H1 (cell line): Measurements from ENCODE around the gene BCAS3. TPM values are rescaled to one million over a fixed set of nuclear protein-coding genes. Genes with fewer than 3 reads are reported as not detected.

ENCODE experiments used
- CTCF ChIA-PET: fragments of 300-600 bp; sonication (Branson Sonifier 250); formaldehyde crosslinking; loops from one replicate; lab custom pipeline; 2021; ENCODE audit not compliant: partially characterized antibody; lab: Charles Lee
- POLR2A ChIA-PET: fragments of 300-600 bp; sonication (Branson Sonifier 250); formaldehyde crosslinking; loops from one replicate; lab custom pipeline; 2021; ENCODE audit warnings: inconsistent platforms; ENCODE audit not compliant: partially characterized antibody; lab: Charles Lee
- DNase-seq, 2 experiments: peaks; one replicate each; pipeline versions ENCODE4 v3.0.0 to v3.0.0-alpha.2; 2010 to 2022; ENCODE audit warnings: low spot score in 2 of 2, low read depth in 1 of 2, mixed read lengths in 1 of 2
- FAIRE-seq: peaks from 2 replicates; lab custom pipeline; 2011; peaks lifted over from hg19 to GRCh38; lab: Jason Lieb, UNC
- H2AFZ ChIP-seq: 2 replicates; pipeline ENCODE4 v1.8.1; 2012; ENCODE audit warnings: low read length, inconsistent platforms
- H2AK5ac ChIP-seq: 2 replicates; pipeline ENCODE4 v1.6.1; 2013; ENCODE audit warnings: low read depth, low read length
- H2BK120ac ChIP-seq: replicated peaks from 2 replicates; pipeline ENCODE3; 2013; ENCODE audit warnings: low read depth, low read length, inconsistent platforms
- H2BK12ac ChIP-seq: 2 replicates; pipeline ENCODE4 v1.6.1; 2013; ENCODE audit warnings: low read depth, low read length
- H2BK15ac ChIP-seq: 2 replicates; pipeline ENCODE4 v1.6.1; 2013; ENCODE audit warnings: low read length
- H2BK20ac ChIP-seq: 2 replicates; pipeline ENCODE4 v1.6.1; 2013; ENCODE audit warnings: low read length
- H2BK5ac ChIP-seq: 2 replicates; pipeline ENCODE4 v1.6.1; 2013; ENCODE audit warnings: low read depth, low read length
- H3K14ac ChIP-seq: 2 replicates; pipeline ENCODE4 v1.6.1; 2013; ENCODE audit warnings: inconsistent platforms; ENCODE audit not compliant: insufficient read length
- H3K18ac ChIP-seq: 2 replicates; pipeline ENCODE4 v1.6.1; 2013; ENCODE audit warnings: low read length; ENCODE audit errors: extremely low read depth
- H3K23ac ChIP-seq: 2 replicates; pipeline ENCODE4 v1.6.1; 2013; ENCODE audit warnings: inconsistent platforms; ENCODE audit not compliant: insufficient read length
- H3K23me2 ChIP-seq: 2 replicates; pipeline ENCODE4 v1.6.1; 2013; ENCODE audit warnings: low read depth, low read length
- H3K27ac ChIP-seq: 2 replicates; pipeline ENCODE4 v1.6.1; 2011; ENCODE audit warnings: low read depth, low read length, inconsistent platforms
- H3K27me3 ChIP-seq, 4 experiments: replicated peaks in 1 of 4; 1 replicate in 1 of 4; 2 replicates in 3 of 4; pipeline versions ENCODE4 v1.6.1 to v1.8.1; 2011 to 2013; ENCODE audit warnings: low read length in 3 of 4, mild to moderate bottlenecking in 3 of 4, inconsistent platforms in 2 of 4, mixed read lengths in 2 of 4, moderate library complexity in 1 of 4; ENCODE audit not compliant: control insufficient read depth in 3 of 4, insufficient read depth in 3 of 4; ENCODE audit errors: extremely low read depth in 1 of 4
- H3K36me3 ChIP-seq, 4 experiments: 2 replicates each; pipeline versions ENCODE4 v1.6.1 to v1.8.1; 2011 to 2013; ENCODE audit warnings: mild to moderate bottlenecking in 4 of 4, low read length in 3 of 4, moderate library complexity in 2 of 4, control low read depth in 1 of 4, inconsistent platforms in 1 of 4; ENCODE audit not compliant: insufficient read depth in 4 of 4, control insufficient read depth in 2 of 4
- H3K4ac ChIP-seq: replicated peaks from 2 replicates; pipeline ENCODE3; 2013; ENCODE audit warnings: low read length, low read depth, mixed read lengths, inconsistent platforms; ENCODE audit not compliant: insufficient read length
- H3K4me1 ChIP-seq, 4 experiments: replicated peaks in 1 of 4; 1 replicate in 1 of 4; 2 replicates in 3 of 4; pipeline versions ENCODE4 v1.6.1 to v1.8.1; 2011 to 2013; ENCODE audit warnings: low read length in 3 of 4, inconsistent platforms in 2 of 4, mixed read lengths in 1 of 4; ENCODE audit not compliant: insufficient read depth in 4 of 4, control insufficient read depth in 3 of 4
- H3K4me2 ChIP-seq, 2 experiments: 2 replicates each; pipeline versions ENCODE4 v1.6.1 to v1.8.1; 2011 to 2013; ENCODE audit warnings: low read depth in 2 of 2, low read length in 2 of 2, control low read depth in 1 of 2, inconsistent platforms in 1 of 2, mild to moderate bottlenecking in 1 of 2; ENCODE audit not compliant: insufficient read depth in 1 of 2
- H3K4me3 ChIP-seq, 4 experiments: fragments of 200-600, 300-600 bp in 1 of 4; sonication (generic), shearing (Covaris generic), sonication (Bioruptor Twin) in 1 of 4; 2 replicates each; pipeline versions ENCODE4 v1.5.1 to v1.8.1; 2011 to 2016; ENCODE audit warnings: low read length in 4 of 4, low read depth in 3 of 4, control low read depth in 2 of 4, inconsistent platforms in 2 of 4, mild to moderate bottlenecking in 2 of 4, mixed read lengths in 1 of 4, moderate library complexity in 1 of 4; ENCODE audit not compliant: insufficient read depth in 2 of 4; ENCODE audit errors: extremely low read depth in 1 of 4
- H3K56ac ChIP-seq: replicated peaks from 2 replicates; pipeline ENCODE3; 2013; ENCODE audit warnings: low read depth, mild to moderate bottlenecking, mixed read lengths, low read length, inconsistent platforms; ENCODE audit not compliant: insufficient read length
- H3K79me1 ChIP-seq: 2 replicates; pipeline ENCODE4 v1.6.1; 2013; ENCODE audit warnings: low read depth, low read length, control low read depth
- H3K79me2 ChIP-seq, 2 experiments: 2 replicates each; pipeline versions ENCODE4 v1.6.1 to v1.8.1; 2012 to 2013; ENCODE audit warnings: low read length in 2 of 2, mild to moderate bottlenecking in 2 of 2, inconsistent platforms in 1 of 2; ENCODE audit not compliant: insufficient read depth in 2 of 2, control insufficient read depth in 1 of 2
- H3K9ac ChIP-seq, 4 experiments: replicated peaks in 1 of 4; 1 replicate in 1 of 4; 2 replicates in 3 of 4; pipeline versions ENCODE4 v1.6.1 to v1.8.1; 2011 to 2013; ENCODE audit warnings: low read depth in 3 of 4, low read length in 3 of 4, control low read depth in 2 of 4, mild to moderate bottlenecking in 2 of 4, moderate library complexity in 2 of 4, inconsistent platforms in 1 of 4; ENCODE audit errors: extremely low read depth in 1 of 4
- H3K9me3 ChIP-seq, 2 experiments: 2 replicates each; pipeline versions ENCODE4 v1.6.1 to v1.8.1; 2012 to 2013; ENCODE audit warnings: mild to moderate bottlenecking in 2 of 2, moderate library complexity in 2 of 2, control low read depth in 1 of 2, inconsistent platforms in 1 of 2, low read depth in 1 of 2, low read length in 1 of 2, mixed read lengths in 1 of 2; ENCODE audit not compliant: insufficient read depth in 2 of 2
- H4K20me1 ChIP-seq, 2 experiments: replicated peaks in 1 of 2; 2 replicates each; pipeline versions ENCODE3 to v1.8.1; 2011 to 2013; ENCODE audit warnings: inconsistent platforms in 2 of 2, low read length in 2 of 2, mild to moderate bottlenecking in 1 of 2; ENCODE audit not compliant: insufficient read depth in 2 of 2, control insufficient read depth in 1 of 2
- H4K5ac ChIP-seq: 2 replicates; pipeline ENCODE4 v1.6.1; 2013; ENCODE audit warnings: low read length, low read depth, mixed read lengths, inconsistent platforms; ENCODE audit not compliant: insufficient read length
- H4K8ac ChIP-seq: 2 replicates; pipeline ENCODE4 v1.8.0; 2013; ENCODE audit warnings: mild to moderate bottlenecking, moderate library complexity, low read length, inconsistent platforms; ENCODE audit not compliant: insufficient read depth; ENCODE audit errors: extremely low read depth
- H4K91ac ChIP-seq: replicated peaks from 2 replicates; pipeline ENCODE3; 2013; ENCODE audit warnings: low read length, mixed read lengths, inconsistent platforms; ENCODE audit not compliant: insufficient read length
- ATF2 ChIP-seq: IDR thresholded peaks from 2 replicates; pipeline ENCODE4 v1.6.1; 2012; ENCODE audit warnings: low read length, inconsistent platforms
- CEBPB ChIP-seq: IDR thresholded peaks from 2 replicates; pipeline ENCODE4 v1.6.1; 2012; ENCODE audit warnings: low read depth, low read length
- GABPA ChIP-seq: IDR thresholded peaks from 2 replicates; pipeline ENCODE4 v1.6.1; 2011; ENCODE audit warnings: mild to moderate bottlenecking, low read length, moderate library complexity, borderline replicate concordance; ENCODE audit not compliant: insufficient read depth
- GTF2F1 ChIP-seq: IDR thresholded peaks from 2 replicates; pipeline ENCODE4 v1.6.1; 2012; ENCODE audit warnings: low read depth, low read length, improper control_type of control experiment, borderline replicate concordance
- POU5F1 ChIP-seq: IDR thresholded peaks from 2 replicates; pipeline ENCODE4 v1.6.1; 2011; ENCODE audit warnings: low read depth, mild to moderate bottlenecking, low read length, moderate library complexity
- RAD21 ChIP-seq, 2 experiments: IDR thresholded peaks in 1 of 2; conservative IDR thresholded peaks in 1 of 2; 2 replicates each; pipeline ENCODE4 v1.6.1; 2011; ENCODE audit warnings: low read depth in 2 of 2, low read length in 2 of 2, improper control_type of control experiment in 1 of 2, inconsistent platforms in 1 of 2, mild to moderate bottlenecking in 1 of 2, moderate library complexity in 1 of 2
- SIRT6 ChIP-seq: IDR thresholded peaks from one replicate; pipeline ENCODE4 v1.7.1; 2012; ENCODE audit warnings: low read length, inconsistent platforms
- TBP ChIP-seq: IDR thresholded peaks from 2 replicates; pipeline ENCODE4 v1.6.1; 2011; ENCODE audit warnings: low read depth, low read length, improper control_type of control experiment
- YY1 ChIP-seq: IDR thresholded peaks from 2 replicates; pipeline ENCODE4 v1.6.1; 2011; ENCODE audit warnings: low read depth, mild to moderate bottlenecking, low read length
- WGBS, 2 experiments: shearing (Covaris generic) in 1 of 2; methylation state at CpG; one replicate each; pipeline versions ENCODE4 v1.1.6 to v1.1.7; 2013 to 2015; ENCODE audit warnings: low lambda C conversion rate in 2 of 2, mixed read lengths in 2 of 2, inconsistent platforms in 1 of 2, low coverage in 1 of 2, missing lambda C conversion rate in 1 of 2; ENCODE audit not compliant: insufficient replicate concordance in 2 of 2, insufficient coverage in 1 of 2, insufficient read length in 1 of 2; ENCODE audit errors: extremely low coverage in 1 of 2, missing lambda C conversion rate in 1 of 2; 5-methylcytosine and 5-hydroxymethylcytosine counted together
- polyA plus RNA-seq, 7 experiments: library from polyadenylated mRNA; depleted of rRNA in 3 of 7; stranded (reverse) in 5 of 7; unstranded in 2 of 7; fragments of >200 nt in 5 of 7; fragments of 200-250 nt in 2 of 7; gene quantifications; 1 replicate in 5 of 7; 2 replicates in 1 of 7; 4 replicates in 1 of 7; pipeline versions ENCODE4 v1.2.1 to v1.2.3, GENCODE V29; 2011 to 2013; ENCODE audit warnings: missing spikeins in 2 of 7, mixed read lengths in 2 of 7
- total RNA-seq: library from RNA; stranded (reverse); fragmentation: NEBNext Ultra II Directional; extraction: Animal tissue kit (Norgen Biotek cat#: 25700); gene quantifications from 2 replicates; pipeline ENCODE4 v1.2.1, GENCODE V29; 2021
- TF ChIP-seq, protein P1 (sequence below): IDR thresholded peaks from 2 replicates; pipeline ENCODE4 v1.6.1; 2012; ENCODE audit warnings: inconsistent platforms

BCAS3 gene
- total and polyA plus RNA-seq, 2 of the 8 experiments (the other 6 are each of a cell fraction or from before 2014, with no cell fraction given), result 9.9 to 13.3 TPM

GRCh38 chr17:60802377-60802776 lies 124.7 kb downstream of the BCAS3 start:
- no peak overlapping the region for H4K8ac ChIP-seq
- H3K36me3 ChIP-seq, result no peaks in the 10 kb centered on the region
- no peak overlapping the region for H2AFZ ChIP-seq
- FAIRE-seq (no peak), DNase-seq (no peak)
- WGBS, 2 experiments, result 97% methylated on average over 6 of the region's 6 CpGs; no CpG with 5 or more reads in 1 of the 2 experiments
- no peak overlapping the region for H4K5ac ChIP-seq
- H3K56ac ChIP-seq, result no peak overlapping the region
- H2AK5ac ChIP-seq, result no peak overlapping the region
- ChIA-PET CTCF (no interaction called here), POLR2A (no interaction called here)
- no peaks in the 10 kb centered on the region for H3K27me3 ChIP-seq
- H4K20me1 ChIP-seq, result no peaks in the 10 kb centered on the region
- H3K9ac ChIP-seq, result no peak overlapping the region
- H3K23me2 ChIP-seq, result no peaks in the 10 kb centered on the region
- TF ChIP-seq GABPA (no peak), YY1 (no peak), RAD21 (IDR thresholded peaks at IDR 0.05 in 1 of 2, conservative IDR thresholded peaks at IDR 0.05 in 1 of 2; ENCODE audit: low read depth in 2 of 2, low read length in 2 of 2) (no peak), CEBPB (no peak), SIRT6 (no peak), TBP (no peak), ATF2 (no peak), POU5F1 (no peak), GTF2F1 (no peak)
- TF ChIP-seq, protein P1, sequence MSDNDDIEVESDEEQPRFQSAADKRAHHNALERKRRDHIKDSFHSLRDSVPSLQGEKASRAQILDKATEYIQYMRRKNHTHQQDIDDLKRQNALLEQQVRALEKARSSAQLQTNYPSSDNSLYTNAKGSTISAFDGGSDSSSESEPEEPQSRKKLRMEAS, result no peak
- no peak overlapping the region for H2BK5ac ChIP-seq
- no peak overlapping the region for H3K4me2 ChIP-seq
- no peak overlapping the region for H2BK15ac ChIP-seq
- no peak overlapping the region for H3K14ac ChIP-seq
- no peak overlapping the region for H2BK120ac ChIP-seq
- H3K79me2 ChIP-seq, result no peaks in the 10 kb centered on the region
- no peak overlapping the region for H3K27ac ChIP-seq
- no peaks in the 10 kb centered on the region for H3K4me1 ChIP-seq
- no peak overlapping the region for H2BK12ac ChIP-seq
- H3K4me3 ChIP-seq, result no peak overlapping the region
- no peak overlapping the region for H2BK20ac ChIP-seq
- H3K18ac ChIP-seq, result no peak overlapping the region
- no peak overlapping the region for H3K4ac ChIP-seq
- H3K23ac ChIP-seq, result no peak overlapping the region
- H3K9me3 ChIP-seq, result no peaks in the 10 kb centered on the region
- no peak overlapping the region for H4K91ac ChIP-seq
- no peaks in the 10 kb centered on the region for H3K79me1 ChIP-seq
